Activated CD8-positive, alpha-beta memory T cell treated with anti-CD3 and anti-CD28 coated beads, Interleukin-2, amount 50 U/mL, for 1 hour (primary cell): ENCODE results near the gene SLC25A10.
"Not testable (repeated sequence)": the region's sequence is repeated elsewhere in the genome, so short reads cannot be mapped to it uniquely, and the experiment has no call there.

ENCODE experiments used
- DNase-seq: peaks from one replicate; pipeline ENCODE4 v3.0.0-alpha.2; 2020; ENCODE audit errors: extremely low read depth

Gene SLC25A10

GRCh38 chr17:81722184-81723120 lies 10.4 kb downstream of the SLC25A10 start:
- no peak for DNase-seq

DNA sequence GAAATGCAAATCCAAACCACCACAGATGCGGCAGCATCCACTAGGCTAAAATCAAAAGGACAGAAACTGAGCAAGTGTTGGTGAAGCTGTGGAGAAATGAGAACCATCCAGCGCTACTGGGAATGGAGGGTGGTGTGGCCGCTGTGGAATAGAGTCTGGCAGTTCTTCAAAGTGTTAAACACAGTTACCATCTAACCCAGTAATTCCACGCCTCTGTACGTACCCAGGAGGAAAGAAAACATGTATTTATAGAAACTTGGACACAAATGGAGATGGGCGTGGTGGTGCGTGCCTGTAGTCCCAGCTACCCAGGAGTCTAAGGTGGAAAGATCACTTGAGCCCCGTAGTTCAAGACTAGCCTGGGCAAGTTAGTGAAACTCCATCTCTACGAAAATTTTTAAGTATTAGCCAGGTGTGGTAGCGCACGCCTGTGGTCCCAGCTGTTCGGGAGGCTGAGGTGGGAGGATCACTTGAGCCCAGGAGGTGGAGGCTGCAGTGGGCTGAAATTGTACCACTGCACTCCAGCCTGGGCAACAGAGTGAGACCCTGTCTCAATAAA lies 11.6 kb downstream of the SLC25A10 start:
- no peak for DNase-seq

DNA sequence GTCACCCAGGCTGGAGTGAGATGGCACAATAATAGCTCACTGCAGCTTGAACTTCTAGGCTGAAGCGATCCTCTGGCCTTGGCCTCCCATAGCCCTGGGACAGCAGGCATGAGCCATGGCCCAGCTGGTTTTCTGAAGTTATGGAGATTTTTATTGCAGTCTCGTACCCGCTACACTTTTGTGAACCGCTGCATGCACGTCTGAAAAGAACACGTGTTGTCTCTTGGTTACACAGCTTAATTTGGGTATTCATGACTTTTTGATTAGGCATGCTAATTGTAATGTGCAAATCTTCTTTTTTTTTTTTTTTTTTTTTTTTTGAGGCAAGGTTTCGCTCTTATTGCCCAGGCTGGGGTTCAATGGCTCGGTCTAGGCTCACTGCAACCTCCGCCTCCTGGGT lies 13.4 kb downstream of the SLC25A10 start:
- DNase-seq, result no peak

DNA sequence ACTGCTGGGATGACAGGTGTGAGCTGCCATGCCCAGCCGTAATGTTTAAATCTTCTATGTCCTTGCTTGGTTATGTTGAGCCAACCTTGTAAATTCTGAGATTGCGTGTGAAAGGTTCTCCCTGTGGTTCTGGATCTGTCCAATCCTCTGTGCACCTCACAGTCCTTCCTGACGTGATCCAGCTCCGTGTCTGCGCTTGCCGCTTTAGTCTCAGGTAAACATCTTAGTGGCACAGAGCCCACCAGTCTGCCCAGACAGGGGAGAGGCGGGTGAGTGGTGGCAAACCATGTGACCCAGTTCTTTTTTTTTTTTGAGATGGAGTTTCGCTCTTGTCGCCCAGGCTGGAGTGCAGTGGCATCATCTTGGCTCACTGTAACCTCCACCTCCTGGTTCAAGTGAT lies 13.9 kb downstream of the SLC25A10 start:
- DNase-seq, result no peak

GRCh38 chr17:81727324-81728031 lies 15.4 kb downstream of the SLC25A10 start:
- no peak for DNase-seq

GRCh38 chr17:81733507-81734404 lies 21.7 kb downstream of the SLC25A10 start:
- no peak for DNase-seq

GRCh38 chr17:81734405-81735263 lies 22.6 kb downstream of the SLC25A10 start:
- DNase-seq, result no peak

GRCh38 chr17:81735264-81736102 lies 23.4 kb downstream of the SLC25A10 start:
- no peak for DNase-seq

- no peak for DNase-seq
Measured at GRCh38 chr17:81737947-81738800, 26.1 kb downstream of the SLC25A10 start.

GRCh38 chr17:81738801-81739393 lies 26.8 kb downstream of the SLC25A10 start:
- no peak for DNase-seq

- not testable (repeated sequence) for DNase-seq
Measured at GRCh38 chr17:81739593-81739992, 27.5 kb downstream of the SLC25A10 start.

DNA sequence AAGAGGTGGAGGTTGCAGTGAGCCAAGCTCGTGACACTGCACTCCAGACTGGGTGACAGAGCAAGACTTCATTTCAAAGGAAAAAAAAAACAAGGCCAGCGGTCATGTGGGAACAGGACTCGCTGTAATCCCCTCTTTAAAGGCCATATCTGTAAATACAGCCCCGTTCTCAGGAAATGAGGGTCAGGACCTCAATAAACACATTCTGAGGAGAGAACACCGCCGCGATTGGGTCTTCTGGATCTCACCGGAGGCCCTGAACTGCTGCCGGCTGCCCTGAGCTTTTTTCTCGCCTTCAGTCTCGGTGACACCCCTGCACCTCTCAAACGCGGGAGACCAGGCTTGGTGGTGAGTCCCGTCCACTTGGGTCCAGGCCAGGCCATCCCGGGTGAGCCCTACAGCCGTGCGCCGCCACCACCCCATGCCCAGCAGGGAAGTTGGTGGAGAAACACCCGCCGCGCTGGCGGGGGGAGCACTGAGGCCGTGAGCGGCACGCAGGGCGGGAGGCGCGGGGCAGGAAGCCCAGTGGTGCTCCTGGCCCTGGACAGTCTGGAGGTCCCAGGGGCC lies 28.4 kb downstream of the SLC25A10 start:
- no peak for DNase-seq

- DNase-seq, result no peak
Measured at GRCh38 chr17:81741049-81741593, 29.0 kb downstream of the SLC25A10 start.

DNA sequence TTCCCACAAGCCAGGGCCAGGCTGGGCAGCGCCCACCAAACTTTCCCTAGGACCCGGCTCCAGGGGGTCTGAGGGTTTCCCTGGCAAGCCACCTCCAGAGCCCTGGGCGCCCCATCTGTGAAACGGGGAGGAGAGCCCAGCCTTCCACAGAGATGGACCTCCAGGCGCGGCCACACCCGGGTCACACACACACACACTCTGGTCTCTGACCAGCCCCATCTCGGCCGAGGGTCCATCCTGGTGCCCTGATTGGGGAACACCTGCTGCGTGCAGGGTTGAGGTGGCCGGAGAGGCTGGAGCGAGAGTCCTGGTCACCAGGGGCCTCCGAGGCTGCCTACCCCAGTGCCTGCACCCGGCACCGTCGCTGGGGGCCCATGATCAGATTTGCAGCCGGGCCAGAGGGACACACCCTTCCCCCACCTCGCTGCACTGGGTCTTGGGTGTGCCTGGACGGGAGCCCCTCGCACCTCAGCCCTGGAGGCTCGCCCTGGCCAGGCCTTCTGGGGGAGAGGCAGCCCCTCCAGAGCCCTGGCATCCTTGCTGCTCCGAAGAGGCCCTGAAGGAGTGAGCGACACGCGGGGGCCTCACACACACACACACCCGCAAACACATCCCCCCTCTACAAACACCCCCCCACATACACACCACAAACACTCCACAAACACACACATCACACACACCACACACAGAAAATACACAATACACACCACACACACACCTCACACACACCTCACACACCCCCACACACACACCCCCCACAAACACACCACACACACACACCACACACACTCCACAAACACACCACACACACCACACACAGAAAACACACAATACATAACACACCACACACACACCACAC lies 29.7 kb downstream of the SLC25A10 start:
- no peak for DNase-seq
